Thoracic aorta (tissue), 2 donors: ENCODE measurements around the gene PRXL2B. TPM values are rescaled to one million over a fixed set of nuclear protein-coding genes. Genes with fewer than 3 reads are reported as not detected.
A peak's percentile ranks its signal among the peaks of the same experiment; 100 is the strongest.

Experiments
- ATAC-seq: fragments of 150-250 bp; one replicate; pipeline ENCODE4 v1.8.0; 2017; ENCODE audit warnings: low read depth; ENCODE audit not compliant: insufficient number of reproducible peaks, low FRiP score
- DNase-seq: peaks from one replicate; pipeline ENCODE4 v3.0.0-alpha.2; 2020; ENCODE audit warnings: low spot score
- H3K27ac ChIP-seq, 2 donors: fragments of 200-600 bp; sonication (generic); 1 replicate in 1 of 2; 2 replicates in 1 of 2; pipeline ENCODE4 v1.5.1; 2016; ENCODE audit warnings: mild to moderate bottlenecking in 2 of 2, moderate library complexity in 2 of 2
- H3K27me3 ChIP-seq: fragments of 200-600 bp; sonication (generic); replicated peaks from 2 replicates; pipeline ENCODE4 v1.6.0; 2016; ENCODE audit warnings: mild to moderate bottlenecking; ENCODE audit not compliant: insufficient read depth
- H3K36me3 ChIP-seq: fragments of 200-600 bp; sonication (generic); one replicate; pipeline ENCODE4 v1.5.1; 2016
- H3K4me1 ChIP-seq, 2 donors: fragments of 200-600 bp; sonication (generic); 1 replicate in 1 of 2; 2 replicates in 1 of 2; pipeline versions ENCODE4 v1.5.1 to v1.6.0; 2016; ENCODE audit warnings: low read depth in 2 of 2, mild to moderate bottlenecking in 1 of 2; ENCODE audit not compliant: control insufficient read depth in 1 of 2
- H3K4me3 ChIP-seq: fragments of 200-600 bp; sonication (generic); 2 replicates; pipeline ENCODE4 v1.5.1; 2016; ENCODE audit warnings: mild to moderate bottlenecking
- H3K9me3 ChIP-seq: fragments of 200-600 bp; sonication (generic); 2 replicates; pipeline ENCODE4 v1.5.1; 2016
- total RNA-seq, 2 donors: library from RNA; depleted of rRNA; stranded (reverse); fragments of >200 nt; gene quantifications; one replicate each; pipeline versions ENCODE4 v1.1.0 to v1.2.3, GENCODE V29; 2016
- TF ChIP-seq, protein P1 (sequence below): fragments of 200-600 bp; sonication (generic); IDR thresholded peaks from one replicate; pipeline ENCODE4 v1.5.1; 2019; ENCODE audit warnings: antibody characterized with exemption

Gene PRXL2B
- total RNA-seq, 2 donors from 2014 or later = 8.3 to 15.2 TPM

DNA sequence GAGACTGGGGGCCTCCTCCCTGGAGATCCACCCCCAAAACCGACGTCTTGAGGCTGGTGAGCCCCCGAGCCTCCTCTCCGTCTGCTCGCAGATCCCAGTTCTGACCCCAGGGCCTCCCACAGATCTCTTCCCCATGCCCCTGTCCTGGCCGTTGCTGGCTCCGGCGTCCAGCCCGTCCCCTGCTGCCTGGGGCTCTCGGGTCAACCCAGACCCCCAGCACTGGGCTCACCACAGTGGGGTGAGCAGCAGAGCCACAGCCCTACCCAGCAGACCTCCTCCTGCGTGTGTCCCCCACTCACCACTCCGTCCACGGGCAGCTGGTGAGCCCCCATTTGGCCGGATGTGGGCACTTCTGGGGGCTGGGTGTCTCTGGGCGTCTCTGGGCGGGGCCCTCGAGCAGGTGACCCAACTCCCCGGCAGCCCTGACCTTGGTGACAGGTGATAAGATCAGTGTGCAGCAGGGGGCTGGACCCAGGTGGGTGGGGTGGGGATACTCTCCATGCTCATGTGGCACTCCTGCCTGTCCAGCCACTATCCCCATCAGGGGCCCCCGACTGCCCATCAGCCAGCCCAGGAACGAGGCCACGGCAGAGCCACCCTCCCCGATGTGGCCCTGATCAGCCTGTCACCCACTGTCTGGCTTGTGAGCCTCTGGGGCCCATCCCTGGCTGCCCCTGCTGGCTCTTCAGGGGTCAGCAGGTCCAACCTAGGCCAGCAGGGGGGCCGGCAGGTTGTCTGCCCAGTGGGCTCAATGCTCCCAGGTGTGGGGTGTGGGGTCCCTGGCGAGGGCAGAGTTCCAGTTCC, 29.7 kb upstream of the PRXL2B start:
- TF ChIP-seq, protein P1, sequence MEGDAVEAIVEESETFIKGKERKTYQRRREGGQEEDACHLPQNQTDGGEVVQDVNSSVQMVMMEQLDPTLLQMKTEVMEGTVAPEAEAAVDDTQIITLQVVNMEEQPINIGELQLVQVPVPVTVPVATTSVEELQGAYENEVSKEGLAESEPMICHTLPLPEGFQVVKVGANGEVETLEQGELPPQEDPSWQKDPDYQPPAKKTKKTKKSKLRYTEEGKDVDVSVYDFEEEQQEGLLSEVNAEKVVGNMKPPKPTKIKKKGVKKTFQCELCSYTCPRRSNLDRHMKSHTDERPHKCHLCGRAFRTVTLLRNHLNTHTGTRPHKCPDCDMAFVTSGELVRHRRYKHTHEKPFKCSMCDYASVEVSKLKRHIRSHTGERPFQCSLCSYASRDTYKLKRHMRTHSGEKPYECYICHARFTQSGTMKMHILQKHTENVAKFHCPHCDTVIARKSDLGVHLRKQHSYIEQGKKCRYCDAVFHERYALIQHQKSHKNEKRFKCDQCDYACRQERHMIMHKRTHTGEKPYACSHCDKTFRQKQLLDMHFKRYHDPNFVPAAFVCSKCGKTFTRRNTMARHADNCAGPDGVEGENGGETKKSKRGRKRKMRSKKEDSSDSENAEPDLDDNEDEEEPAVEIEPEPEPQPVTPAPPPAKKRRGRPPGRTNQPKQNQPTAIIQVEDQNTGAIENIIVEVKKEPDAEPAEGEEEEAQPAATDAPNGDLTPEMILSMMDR = no peak
- no peak for DNase-seq
- peaks cover 15 to 28% of the 10 kb centered on the region in 2 donors for H3K4me1 ChIP-seq

DNA sequence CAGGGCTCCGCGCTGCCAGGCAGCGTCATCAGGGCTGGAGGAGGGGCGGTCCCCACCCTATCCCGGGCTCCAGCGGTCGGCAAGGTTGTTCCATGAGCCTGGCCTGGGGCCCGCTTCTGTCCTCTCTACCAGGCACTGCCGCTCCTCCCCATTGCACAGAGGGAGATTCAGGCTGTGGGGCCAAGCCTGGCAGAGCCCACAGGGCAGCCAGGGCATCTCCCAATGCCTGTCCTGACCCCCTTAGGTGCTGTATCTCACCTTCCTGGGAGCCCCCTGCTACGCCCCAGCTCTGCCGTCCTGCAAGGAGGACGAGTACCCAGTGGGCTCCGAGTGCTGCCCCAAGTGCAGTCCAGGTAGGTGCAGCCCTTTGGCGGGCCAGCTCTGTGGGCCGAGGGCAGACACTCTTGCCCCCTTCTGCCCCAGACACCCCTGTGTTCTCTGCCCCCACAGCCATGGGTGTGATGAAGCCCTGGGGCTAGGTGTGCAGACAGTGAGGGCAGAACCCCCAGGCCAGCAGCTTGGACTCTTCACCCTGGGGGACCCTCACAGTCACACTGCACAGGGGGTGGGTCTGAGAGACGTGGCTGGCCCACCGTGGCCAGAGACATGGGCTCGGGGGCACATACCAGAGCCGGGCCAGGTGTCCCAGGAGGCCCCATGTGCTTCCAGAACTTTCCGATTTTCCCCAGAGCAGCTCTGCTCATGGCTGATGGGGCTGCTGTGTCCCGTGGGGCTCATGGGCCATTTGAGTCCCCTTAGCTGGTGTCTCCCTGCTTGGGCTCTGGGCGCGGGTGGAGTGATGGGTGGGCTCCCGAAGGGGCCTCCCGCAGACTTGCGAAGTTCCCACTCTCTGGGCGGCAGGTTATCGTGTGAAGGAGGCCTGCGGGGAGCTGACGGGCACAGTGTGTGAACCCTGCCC, 28.8 kb upstream of the PRXL2B start:
- DNase-seq (no peak), ATAC-seq (no peak)
- Histone ChIP-seq H3K27me3 (no peaks in the 10 kb centered on the region), H3K4me1 (peaks cover 15 to 28% of the 10 kb centered on the region in 2 donors), H3K9me3 (no peaks in the 10 kb centered on the region), H3K27ac (no peak overlapping the region), H3K4me3 (peak overlapping the region; percentile 95), H3K36me3 (no peaks in the 10 kb centered on the region)
- TF ChIP-seq, protein P1 = no peak

More for the DNA sequence above, 29.7 kb upstream of the PRXL2B start:
- Histone ChIP-seq H3K27me3 (no peaks in the 10 kb centered on the region), H3K36me3 (no peaks in the 10 kb centered on the region), H3K27ac (peak overlapping the region; percentile 63), H3K4me3 (peak overlapping the region; percentile 95), H3K9me3 (no peaks in the 10 kb centered on the region)
- ATAC-seq = no peak

DNA sequence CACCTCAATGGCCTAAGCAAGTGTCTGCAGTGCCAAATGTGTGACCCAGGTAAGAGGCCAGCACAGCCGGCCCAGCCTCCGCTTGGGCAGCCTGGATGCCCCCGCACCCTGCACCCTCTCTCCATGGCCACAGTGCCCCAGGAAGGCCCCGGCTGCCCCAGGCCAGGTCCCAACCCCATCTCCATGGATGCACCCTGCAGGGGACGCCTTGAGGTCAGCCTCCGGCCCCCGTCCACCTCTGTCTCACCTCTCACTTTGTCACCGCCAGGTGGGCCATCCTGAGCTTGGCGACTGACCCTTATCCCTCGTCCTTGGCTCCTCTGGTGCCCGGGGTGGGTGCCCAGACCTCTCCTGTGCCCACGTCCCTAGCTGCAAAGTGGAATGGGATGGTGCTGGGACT, 28.2 kb upstream of the PRXL2B start:
- ATAC-seq (no peak), DNase-seq (no peak)
- Histone ChIP-seq H3K4me3 (no peak overlapping the region), H3K9me3 (no peaks in the 10 kb centered on the region), H3K27me3 (no peaks in the 10 kb centered on the region), H3K4me1 (peaks cover 15 to 28% of the 10 kb centered on the region in 2 donors), H3K36me3 (no peaks in the 10 kb centered on the region), H3K27ac (no peak overlapping the region)
- TF ChIP-seq, protein P1 = no peak

DNA sequence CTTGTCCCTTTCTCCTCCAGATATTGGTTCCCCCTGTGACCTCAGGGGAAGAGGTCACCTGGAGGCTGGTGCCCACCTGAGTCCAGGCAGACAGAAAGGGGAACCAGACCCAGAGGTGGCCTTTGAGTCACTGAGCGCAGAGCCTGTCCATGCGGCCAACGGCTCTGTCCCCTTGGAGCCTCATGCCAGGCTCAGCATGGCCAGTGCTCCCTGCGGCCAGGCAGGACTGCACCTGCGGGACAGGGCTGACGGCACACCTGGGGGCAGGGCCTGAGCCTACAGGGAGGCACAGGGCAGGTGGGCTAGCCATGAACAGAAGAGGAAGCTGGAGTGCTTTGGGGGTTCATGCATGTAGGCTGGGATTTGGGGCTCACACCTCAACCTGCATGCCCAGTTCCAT, 27.7 kb upstream of the PRXL2B start:
- Histone ChIP-seq H3K27ac (no peak overlapping the region), H3K36me3 (no peaks in the 10 kb centered on the region), H3K4me3 (no peak overlapping the region), H3K27me3 (no peaks in the 10 kb centered on the region), H3K4me1 (peaks cover 15 to 28% of the 10 kb centered on the region in 2 donors), H3K9me3 (no peaks in the 10 kb centered on the region)
- ATAC-seq = no peak
- DNase-seq = no peak
- TF ChIP-seq, protein P1 = no peak
